ENCODE measurements around the gene ISM1. TPM values are rescaled to one million over a fixed set of nuclear protein-coding genes. Genes with fewer than 3 reads are reported as not detected.

ISM1 gene
- total RNA-seq, 1 experiment from 2014 or later, result 0.20 TPM

GRCh38 chr20:13280609-13281324 is 59.7 kb downstream of the ISM1 start:
- H3K27ac ChIP-seq (ENCODE audit: insufficient read length, low read depth, low read length), result no peak overlapping the region

More at GRCh38 chr20:13280609-13281324, 59.7 kb downstream of the ISM1 start:
- H2BK20ac ChIP-seq (ENCODE audit: low read depth, low read length, poor library complexity, severe bottlenecking), result no peak overlapping the region
- H3K9ac ChIP-seq (ENCODE audit: extremely low read depth, insufficient read length, low read length), result no peak overlapping the region
- no peak overlapping the region for H2BK12ac ChIP-seq (ENCODE audit: insufficient read length, low read depth, low read length)
- no peaks in the 10 kb centered on the region for H3K23me2 ChIP-seq (ENCODE audit: insufficient read length, low read depth, low read length, poor library complexity, severe bottlenecking)
- no peak overlapping the region for H3K14ac ChIP-seq (ENCODE audit: insufficient read depth, low read length)
- H3T11ph ChIP-seq (ENCODE audit: low read length), result no peak overlapping the region
- no peaks in the 10 kb centered on the region for H3K4me1 ChIP-seq (ENCODE audit: insufficient read depth, low read length)
- no peaks in the 10 kb centered on the region for H3K79me1 ChIP-seq (ENCODE audit: insufficient read depth, low read depth, low read length, poor library complexity, severe bottlenecking)
- WGBS (ENCODE audit: extremely low coverage, insufficient read length, low lambda C conversion rate), result no CpG with 5 or more reads among the region's 2 CpGs
- no peaks in the 10 kb centered on the region for H3K9me3 ChIP-seq (ENCODE audit: control insufficient read depth, low read depth, low read length)
- Mint-ChIP-seq H3K4me1 (peaks cover 2 to 9% of the 10 kb centered on the region in 2 experiments; a peak in 3 of 4 replicates), H3K27me3 (ENCODE audit: low read depth) (0 out of 2 replicates have a peak, but pooled peaks cover 2% of the 10 kb centered on the region), H3K27ac (no peak overlapping the region), H3K9me3 (no peaks in the 10 kb centered on the region), H3K4me3 (no peak overlapping the region), H3K36me3 (ENCODE audit: insufficient read depth in 1 of 3, low read depth in 3 of 3) (no peaks in the 10 kb centered on the region)
- H2BK120ac ChIP-seq (ENCODE audit: low read depth, low read length, poor library complexity, severe bottlenecking), result no peak overlapping the region
- H4K5ac ChIP-seq (ENCODE audit: insufficient read length, low read depth, low read length), result no peak overlapping the region
- no peak for TF ChIP-seq CTCF (conservative IDR thresholded peaks at IDR 0.05)
- no peak overlapping the region for H4K91ac ChIP-seq (ENCODE audit: insufficient read length, low read depth, low read length)
- H4K8ac ChIP-seq (replicated peaks; ENCODE audit: insufficient read length, low read depth, low read length), result no peak overlapping the region
- H2BK5ac ChIP-seq (ENCODE audit: insufficient read length, low read length), result no peak overlapping the region
- no peaks in the 10 kb centered on the region for H3K79me2 ChIP-seq (ENCODE audit: insufficient read depth, low read length)
- H2AK5ac ChIP-seq (ENCODE audit: insufficient read length, low read length), result no peak overlapping the region
- no peak overlapping the region for H3K4ac ChIP-seq (ENCODE audit: low read depth, low read length)
- H2BK15ac ChIP-seq (ENCODE audit: low read depth, low read length), result no peak overlapping the region
- H3K56ac ChIP-seq (ENCODE audit: insufficient read length, low read depth, low read length), result no peak overlapping the region
- H3K23ac ChIP-seq (ENCODE audit: insufficient read length, low read depth, low read length), result no peak overlapping the region
- no peaks in the 10 kb centered on the region for H4K20me1 ChIP-seq (ENCODE audit: control insufficient read depth, insufficient read depth, insufficient read length)
- no peak overlapping the region for H3K4me2 ChIP-seq (ENCODE audit: insufficient read depth, insufficient read length, low read length)
- no peaks in the 10 kb centered on the region for H3K27me3 ChIP-seq (ENCODE audit: insufficient read depth, low read length)
- H3K18ac ChIP-seq (ENCODE audit: insufficient read length, low read depth, low read length), result no peak overlapping the region
- H2AFZ ChIP-seq (ENCODE audit: low read length), result no peak overlapping the region
- no peak for DNase-seq

Measured in H9 (cell line).